Stimulated activated CD4-positive, alpha-beta T cell treated with anti-CD3 and anti-CD28 coated beads, Interleukin-4, amount 100 ng/mL, for 1 hour (primary cell): ENCODE measurements around the gene ADAMTS17.

Source experiments
- DNase-seq: peaks from one replicate; pipeline ENCODE4 v3.0.0-alpha.2; 2020

ADAMTS17 gene

GRCh38 chr15:100007609-100008008 lies 334.2 kb downstream of the ADAMTS17 start:
- no peak for DNase-seq

GRCh38 chr15:100005715-100006114 lies 336.1 kb downstream of the ADAMTS17 start:
- no peak for DNase-seq

- no peak for DNase-seq
Measured at GRCh38 chr15:100005013-100005412, 336.8 kb downstream of the ADAMTS17 start.

GRCh38 chr15:100002787-100003536 lies 338.8 kb downstream of the ADAMTS17 start:
- DNase-seq: no peak

- no peak for DNase-seq
Measured at GRCh38 chr15:100002086-100002620, 339.6 kb downstream of the ADAMTS17 start.

GRCh38 chr15:100001405-100001804 lies 340.4 kb downstream of the ADAMTS17 start:
- DNase-seq: no peak

GRCh38 chr15:99999282-100000070 lies 342.3 kb downstream of the ADAMTS17 start:
- no peak for DNase-seq

- DNase-seq: no peak
Measured at GRCh38 chr15:99998661-99999101, 343.1 kb downstream of the ADAMTS17 start.

- no peak for DNase-seq
Measured at GRCh38 chr15:99997112-99997651, 344.6 kb downstream of the ADAMTS17 start.

- DNase-seq: no peak
Measured at GRCh38 chr15:99996660-99997059, 345.1 kb downstream of the ADAMTS17 start.

GRCh38 chr15:99995543-99995942 lies 346.2 kb downstream of the ADAMTS17 start:
- DNase-seq: no peak

- DNase-seq: no peak
Measured at GRCh38 chr15:99994849-99995248, 346.9 kb downstream of the ADAMTS17 start.

- DNase-seq: no peak
Measured at GRCh38 chr15:99993681-99994131, 348.1 kb downstream of the ADAMTS17 start.

GRCh38 chr15:99993262-99993661 lies 348.5 kb downstream of the ADAMTS17 start:
- DNase-seq: no peak

GRCh38 chr15:99992611-99993231 lies 349.1 kb downstream of the ADAMTS17 start:
- no peak for DNase-seq

- DNase-seq: no peak
Measured at GRCh38 chr15:99989095-99989494, 352.7 kb downstream of the ADAMTS17 start.

- no peak for DNase-seq
Measured at GRCh38 chr15:99987701-99988100, 354.1 kb downstream of the ADAMTS17 start.

- no peak for DNase-seq
Measured at GRCh38 chr15:99987119-99987506, 354.7 kb downstream of the ADAMTS17 start.

GRCh38 chr15:99986297-99987118 lies 355.3 kb downstream of the ADAMTS17 start:
- DNase-seq: no peak

GRCh38 chr15:99985878-99986277 lies 355.9 kb downstream of the ADAMTS17 start:
- no peak for DNase-seq

GRCh38 chr15:99984491-99985243 lies 357.1 kb downstream of the ADAMTS17 start:
- no peak for DNase-seq
